H9 (cell line): ENCODE data around the gene FBXO39. TPM values are rescaled to one million over a fixed set of nuclear protein-coding genes. Genes with fewer than 3 reads are reported as not detected.
"Not testable (repeated sequence)": the region's sequence is repeated elsewhere in the genome, so short reads cannot be mapped to it uniquely, and the experiment has no call there.

ENCODE experiments used
- DNase-seq: peaks from one replicate; pipeline ENCODE4 v3.0.0-alpha.2; 2017
- H2AFZ ChIP-seq: one replicate; pipeline ENCODE4 v1.6.1; 2013; ENCODE audit warnings: mild to moderate bottlenecking, low read length, control low read depth, moderate library complexity
- H2AK5ac ChIP-seq: 2 replicates; pipeline ENCODE4 v1.6.1; 2013; ENCODE audit warnings: low read length, control low read depth, mixed read lengths; ENCODE audit not compliant: insufficient read length
- H2BK120ac ChIP-seq: one replicate; pipeline ENCODE4 v1.6.1; 2013; ENCODE audit warnings: low read depth, mild to moderate bottlenecking, low read length, control low read depth, inconsistent platforms; ENCODE audit not compliant: poor library complexity, severe bottlenecking
- H2BK12ac ChIP-seq: 2 replicates; pipeline ENCODE4 v1.6.1; 2013; ENCODE audit warnings: low read length, control low read depth, mixed read lengths, low read depth; ENCODE audit not compliant: insufficient read length
- H2BK15ac ChIP-seq: 2 replicates; pipeline ENCODE4 v1.6.1; 2013; ENCODE audit warnings: low read depth, low read length, control low read depth
- H2BK20ac ChIP-seq: one replicate; pipeline ENCODE4 v1.6.1; 2013; ENCODE audit warnings: low read depth, mild to moderate bottlenecking, low read length, control low read depth, inconsistent platforms; ENCODE audit not compliant: poor library complexity, severe bottlenecking
- H2BK5ac ChIP-seq: 2 replicates; pipeline ENCODE4 v1.6.1; 2013; ENCODE audit warnings: low read length, control low read depth, mixed read lengths; ENCODE audit not compliant: insufficient read length
- H3K14ac ChIP-seq: 2 replicates; pipeline ENCODE4 v1.6.1; 2013; ENCODE audit warnings: low read length, control low read depth; ENCODE audit not compliant: insufficient read depth
- H3K18ac ChIP-seq: 2 replicates; pipeline ENCODE4 v1.6.1; 2013; ENCODE audit warnings: low read depth, mild to moderate bottlenecking, mixed read lengths, low read length, control low read depth; ENCODE audit not compliant: insufficient read length
- H3K23ac ChIP-seq: 2 replicates; pipeline ENCODE4 v1.6.1; 2013; ENCODE audit warnings: low read length, control low read depth, mixed read lengths, low read depth; ENCODE audit not compliant: insufficient read length
- H3K23me2 ChIP-seq: 2 replicates; pipeline ENCODE4 v1.6.1; 2013; ENCODE audit warnings: low read depth, mild to moderate bottlenecking, mixed read lengths, low read length, control low read depth; ENCODE audit not compliant: insufficient read length, poor library complexity, severe bottlenecking
- H3K27ac ChIP-seq: 2 replicates; pipeline ENCODE4 v1.5.1; 2013; ENCODE audit warnings: low read length, control low read depth, mixed read lengths, low read depth; ENCODE audit not compliant: insufficient read length
- H3K27me3 ChIP-seq: 2 replicates; pipeline ENCODE4 v1.6.1; 2013; ENCODE audit warnings: low read length, control low read depth, inconsistent platforms; ENCODE audit not compliant: insufficient read depth
- H3K4ac ChIP-seq: 2 replicates; pipeline ENCODE4 v1.6.1; 2013; ENCODE audit warnings: low read depth, mild to moderate bottlenecking, control low read depth, inconsistent platforms, low read length, moderate library complexity
- H3K4me1 ChIP-seq: 2 replicates; pipeline ENCODE4 v1.6.1; 2013; ENCODE audit warnings: low read length, control low read depth, inconsistent platforms; ENCODE audit not compliant: insufficient read depth
- H3K4me2 ChIP-seq: 2 replicates; pipeline ENCODE4 v1.6.1; 2013; ENCODE audit warnings: low read length, control low read depth, mixed read lengths; ENCODE audit not compliant: insufficient read length, insufficient read depth
- H3K56ac ChIP-seq: 2 replicates; pipeline ENCODE4 v1.6.1; 2013; ENCODE audit warnings: low read depth, mild to moderate bottlenecking, mixed read lengths, low read length, control low read depth; ENCODE audit not compliant: insufficient read length
- H3K79me1 ChIP-seq: 2 replicates; pipeline ENCODE4 v1.6.1; 2013; ENCODE audit warnings: low read depth, mild to moderate bottlenecking, moderate library complexity, low read length, control low read depth, inconsistent platforms; ENCODE audit not compliant: insufficient read depth, poor library complexity, severe bottlenecking
- H3K79me2 ChIP-seq: 2 replicates; pipeline ENCODE4 v1.6.1; 2013; ENCODE audit warnings: low read length, control low read depth, inconsistent platforms; ENCODE audit not compliant: insufficient read depth
- H3K9ac ChIP-seq: 2 replicates; pipeline ENCODE4 v1.6.1; 2013; ENCODE audit warnings: low read length, control low read depth, mixed read lengths; ENCODE audit not compliant: insufficient read length; ENCODE audit errors: extremely low read depth
- H3K9me3 ChIP-seq: one replicate; pipeline ENCODE4 v1.6.1; 2013; ENCODE audit warnings: low read depth, low read length, inconsistent platforms; ENCODE audit not compliant: control insufficient read depth
- H3T11ph ChIP-seq: one replicate; pipeline ENCODE4 v1.6.1; 2013; ENCODE audit warnings: mild to moderate bottlenecking, low read length, control low read depth, inconsistent platforms
- H4K20me1 ChIP-seq: one replicate; pipeline ENCODE4 v1.6.1; 2013; ENCODE audit not compliant: control insufficient read depth, insufficient read length, insufficient read depth
- H4K5ac ChIP-seq: 2 replicates; pipeline ENCODE4 v1.6.1; 2013; ENCODE audit warnings: low read depth, mild to moderate bottlenecking, mixed read lengths, low read length, control low read depth; ENCODE audit not compliant: insufficient read length
- H4K8ac ChIP-seq: replicated peaks from 2 replicates; pipeline ENCODE4 v1.6.1; 2013; ENCODE audit warnings: low read length, control low read depth, mixed read lengths, low read depth; ENCODE audit not compliant: insufficient read length
- H4K91ac ChIP-seq: 2 replicates; pipeline ENCODE4 v1.6.1; 2013; ENCODE audit warnings: low read depth, mild to moderate bottlenecking, moderate library complexity, mixed read lengths, low read length, control low read depth; ENCODE audit not compliant: insufficient read length
- H3K27ac Mint-ChIP-seq, 3 experiments: 2 replicates in 2 of 3; 3 replicates in 1 of 3; pipeline ENCODE4 v1.8.0; 2020 to 2021; ENCODE audit warnings: mixed read lengths in 3 of 3, mild to moderate bottlenecking in 1 of 3, moderate library complexity in 1 of 3
- H3K27me3 Mint-ChIP-seq: 2 replicates; pipeline ENCODE4 v1.8.0; 2021; ENCODE audit warnings: low read depth, mild to moderate bottlenecking, moderate library complexity, mixed read lengths
- H3K36me3 Mint-ChIP-seq, 3 experiments: 2 replicates in 2 of 3; 3 replicates in 1 of 3; pipeline ENCODE4 v1.8.0; 2020 to 2021; ENCODE audit warnings: low read depth in 3 of 3, mixed read lengths in 3 of 3; ENCODE audit not compliant: insufficient read depth in 1 of 3
- H3K4me1 Mint-ChIP-seq, 2 experiments: 2 replicates each; pipeline ENCODE4 v1.8.0; 2020; ENCODE audit warnings: mixed read lengths in 2 of 2
- H3K4me3 Mint-ChIP-seq, 2 experiments: 2 replicates in 1 of 2; 3 replicates in 1 of 2; pipeline ENCODE4 v1.8.0; 2020 to 2021; ENCODE audit warnings: mild to moderate bottlenecking in 2 of 2, mixed read lengths in 2 of 2, moderate library complexity in 1 of 2
- H3K9me3 Mint-ChIP-seq, 2 experiments: 2 replicates in 1 of 2; 3 replicates in 1 of 2; pipeline ENCODE4 v1.8.0; 2020; ENCODE audit warnings: mild to moderate bottlenecking in 2 of 2, mixed read lengths in 2 of 2, moderate library complexity in 1 of 2
- CTCF ChIP-seq: fragments of 200-600 bp; sonication (generic); conservative IDR thresholded peaks from 3 replicates; pipeline ENCODE4 v1.8.0; 2021; ENCODE audit warnings: antibody characterized with exemption, mild to moderate bottlenecking
- WGBS: extraction: QIAGEN DNeasy Blood & Tissue Kit; methylation state at CpG from one replicate; pipeline ENCODE4 v1.1.7; 2013; ENCODE audit warnings: missing lambda C conversion rate, low lambda C conversion rate, mixed read lengths; ENCODE audit not compliant: insufficient read length; ENCODE audit errors: extremely low coverage; 5-methylcytosine and 5-hydroxymethylcytosine counted together
- total RNA-seq: library from RNA; stranded (reverse); gene quantifications from 2 replicates; pipeline ENCODE4 v1.2.1, GENCODE V29; 2021

The FBXO39 gene
- total RNA-seq, 1 experiment from 2014 or later, result not detected

- Histone ChIP-seq H3K9me3 (no peaks in the 10 kb centered on the region), H4K5ac (no peak overlapping the region), H2BK20ac (no peak overlapping the region), H3K18ac (no peak overlapping the region), H3K56ac (no peak overlapping the region), H3K4me1 (no peaks in the 10 kb centered on the region), H3K14ac (no peak overlapping the region), H3K27me3 (peaks cover 5% of the 10 kb centered on the region; the same call in 1 of the 2 replicates), H2AFZ (no peak overlapping the region), H3K79me1 (no peaks in the 10 kb centered on the region), H3K4me2 (no peak overlapping the region), H3K9ac (no peak overlapping the region), H3K23me2 (peaks cover 6% of the 10 kb centered on the region), H2AK5ac (no peak overlapping the region), H3K23ac (no peak overlapping the region), H4K20me1 (no peaks in the 10 kb centered on the region), H3T11ph (no peak overlapping the region), H4K91ac (no peak overlapping the region), H2BK5ac (no peak overlapping the region), H2BK120ac (no peak overlapping the region), H4K8ac (no peak overlapping the region), H2BK15ac (no peak overlapping the region), H2BK12ac (no peak overlapping the region), H3K27ac (no peak overlapping the region), H3K79me2 (no peaks in the 10 kb centered on the region), H3K4ac (no peak overlapping the region)
- DNase-seq, result no peak
- Mint-ChIP-seq H3K4me3 (no peak overlapping the region), H3K36me3 (peaks cover 0 to 8% (median 7%) of the 10 kb centered on the region in 3 experiments; a peak in 4 of 7 replicates), H3K9me3 (peaks cover 25 to 31% of the 10 kb centered on the region in 2 experiments), H3K27me3 (peaks cover 52% of the 10 kb centered on the region), H3K4me1 (0 out of 4 replicates have a peak, but pooled peaks cover 0 to 2% of the 10 kb centered on the region in 2 experiments), H3K27ac (no peak overlapping the region)
- no peak for TF ChIP-seq CTCF
- WGBS, result no CpG with 5 or more reads among the region's 1 CpG
These were observed 4.0 kb upstream of the FBXO39 start for GRCh38 chr17:6772016-6772415.

- WGBS, result no CpG with 5 or more reads among the region's 8 CpGs
- H2BK20ac ChIP-seq, H3K23ac ChIP-seq, DNase-seq, H2AFZ ChIP-seq, H2BK120ac ChIP-seq, H3K79me2 ChIP-seq, H2BK12ac ChIP-seq, H4K8ac ChIP-seq, H3K4me2 ChIP-seq, H3K27ac ChIP-seq, H3K36me3 Mint-ChIP-seq, H3K9ac ChIP-seq, H3K14ac ChIP-seq, H3K56ac ChIP-seq, H4K91ac ChIP-seq, H3K27me3 ChIP-seq, H3K18ac ChIP-seq, H3K4me1 ChIP-seq, H3K27ac Mint-ChIP-seq, H3K79me1 ChIP-seq, H3T11ph ChIP-seq, H3K4me3 Mint-ChIP-seq, H4K20me1 ChIP-seq, H3K9me3 ChIP-seq, H3K4me1 Mint-ChIP-seq, H2BK5ac ChIP-seq, H2BK15ac ChIP-seq, H2AK5ac ChIP-seq, H3K23me2 ChIP-seq, H3K4ac ChIP-seq, H4K5ac ChIP-seq: not testable (repeated sequence)
- H3K9me3 Mint-ChIP-seq, result peaks cover 5 to 16% of the 10 kb centered on the region in 2 experiments; a peak in 4 of 5 replicates
- peaks cover 73% of the 10 kb centered on the region for H3K27me3 Mint-ChIP-seq
These were observed 1.1 kb upstream of the FBXO39 start for GRCh38 chr17:6774906-6775305.
